Erythroblast (primary cell): ENCODE results near the gene RNF112.

Experiments used
- DNase-seq, 2 experiments: peaks; one replicate each; lab custom pipeline; 2025; lab: John Stamatoyannopoulos, UW
- GATA1 ChIP-seq: IDR thresholded peaks from 2 replicates; pipeline ENCODE4 v1.6.1; 2011; ENCODE audit warnings: low read depth, mild to moderate bottlenecking, control low read depth, low read length, moderate library complexity
- POLR2A ChIP-seq: IDR thresholded peaks from 2 replicates; pipeline ENCODE4 v1.6.1; 2011; ENCODE audit warnings: mild to moderate bottlenecking, low read length

Gene RNF112

GRCh38 chr17:19379361-19380065 is 31.5 kb upstream of the RNF112 start:
- DNase-seq, result no peak
- TF ChIP-seq GATA1 (no peak), POLR2A (no peak)

- no peak for DNase-seq
Observed at GRCh38 chr17:19380481-19381301, 30.3 kb upstream of the RNF112 start.

GRCh38 chr17:19381361-19381740 is 29.7 kb upstream of the RNF112 start:
- TF ChIP-seq GATA1 (no peak), POLR2A (no peak)

More at GRCh38 chr17:19380481-19381301, 30.3 kb upstream of the RNF112 start:
- no peak for TF ChIP-seq GATA1
- TF ChIP-seq POLR2A, result no peak

GRCh38 chr17:19381741-19382444 is 29.1 kb upstream of the RNF112 start:
- no peak for DNase-seq
- TF ChIP-seq POLR2A (no peak), GATA1 (no peak)

More at GRCh38 chr17:19381361-19381740, 29.7 kb upstream of the RNF112 start:
- no peak for DNase-seq

- DNase-seq, result no peak
- TF ChIP-seq POLR2A, result no peak
- no peak for TF ChIP-seq GATA1
Observed at GRCh38 chr17:19382531-19383444, 28.2 kb upstream of the RNF112 start.

- no peak for TF ChIP-seq POLR2A
- TF ChIP-seq GATA1, result no peak
- DNase-seq, result peak in 1 of 2 experiments; percentile 55
Observed at GRCh38 chr17:19383681-19384470, 27.2 kb upstream of the RNF112 start.

- DNase-seq, result peak; percentile 95 to 96
- TF ChIP-seq GATA1, result no peak
- TF ChIP-seq POLR2A, result no peak
Observed at GRCh38 chr17:19384723-19385391, 26.2 kb upstream of the RNF112 start.

GRCh38 chr17:19385521-19385983 is 25.5 kb upstream of the RNF112 start:
- TF ChIP-seq GATA1, result no peak
- no peak for TF ChIP-seq POLR2A
- DNase-seq, result no peak

- peak in 1 of 2 experiments; percentile 60 for DNase-seq
- TF ChIP-seq GATA1, result no peak
- TF ChIP-seq POLR2A, result no peak
Observed at GRCh38 chr17:19386051-19386929, 24.7 kb upstream of the RNF112 start.

- no peak for TF ChIP-seq POLR2A
- no peak for TF ChIP-seq GATA1
- DNase-seq, result peak in 1 of 2 experiments; percentile 39
Observed at GRCh38 chr17:19386974-19387920, 23.8 kb upstream of the RNF112 start, which contains the start of gene MFAP4. TSS of gene MFAP4 (minus strand) at chr17:19387190. CDS start at chr17:19387155, 35 bp downstream.
